AG04450 (cell line): ENCODE measurements around the gene F11. TPM values are rescaled to one million over a fixed set of nuclear protein-coding genes. Genes with fewer than 3 reads are reported as not detected.

Source experiments
- CTCF ChIA-PET: fragments of 300-600, 350-600 bp; formaldehyde crosslinking; extraction: SDS; loops from one replicate; lab custom pipeline; 2022; ENCODE audit warnings: antibody characterized with exemption, inconsistent platforms; lab: Charles Lee
- POLR2A ChIA-PET: fragments of 350-600 bp; formaldehyde crosslinking; extraction: SDS; loops from one replicate; lab custom pipeline; 2021; ENCODE audit warnings: antibody characterized with exemption, inconsistent platforms; lab: Yijun Ruan, JAX
- DNase-seq: peaks from one replicate; pipeline ENCODE4 v3.0.0-alpha.2; 2011; ENCODE audit warnings: low read depth, low spot score
- H3K27ac ChIP-seq: one replicate; pipeline ENCODE4 v1.5.1; 2012; ENCODE audit warnings: low read depth, low read length, control low read depth
- H3K27me3 ChIP-seq: one replicate; pipeline ENCODE4 v1.6.0; 2012; ENCODE audit warnings: low read length; ENCODE audit not compliant: control insufficient read depth, insufficient read depth
- H3K4me3 ChIP-seq: 2 replicates; pipeline ENCODE4 v1.5.1; 2011; ENCODE audit warnings: mild to moderate bottlenecking, low read depth, low read length, control low read depth
- H3K9me3 ChIP-seq: 2 replicates; pipeline ENCODE4 v1.5.1; 2012; ENCODE audit warnings: low read length; ENCODE audit not compliant: control insufficient read depth, insufficient read depth
- CTCF ChIP-seq: IDR thresholded peaks from 2 replicates; pipeline ENCODE4 v1.5.1; 2011; ENCODE audit warnings: low read depth, low read length, control low read depth, inconsistent platforms
- polyA plus RNA-seq: library from polyadenylated mRNA; depleted of rRNA; stranded (reverse); fragments of >200 nt; gene quantifications from 2 replicates; pipeline ENCODE4 v1.2.3, GENCODE V29; 2011

The F11 gene
- polyA plus RNA-seq, 1 experiment = not detected

DNA sequence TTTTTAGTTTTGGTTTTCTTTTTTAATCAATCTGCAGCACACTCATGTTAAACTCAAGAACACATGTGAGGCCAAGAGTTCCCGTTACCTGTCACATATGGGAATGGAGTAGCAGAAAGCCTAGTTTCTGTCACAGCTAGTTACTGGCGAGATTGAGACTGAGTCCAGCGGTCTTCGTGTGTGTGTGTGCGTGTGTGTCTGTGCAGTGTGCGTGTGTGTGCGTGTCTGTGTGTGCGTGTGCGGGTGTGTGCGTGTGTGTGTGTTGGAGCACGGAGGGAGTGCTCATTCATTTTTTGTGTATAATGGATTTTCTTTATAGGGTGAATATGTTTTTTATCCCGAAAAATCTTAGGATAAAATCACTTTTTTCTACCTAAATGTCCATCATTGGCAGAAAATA is 19.2 kb downstream of the F11 start:
- DNase-seq = no peak
- Histone ChIP-seq H3K4me3 (no peak overlapping the region), H3K9me3 (no peaks in the 10 kb centered on the region), H3K27me3 (no peaks in the 10 kb centered on the region), H3K27ac (no peak overlapping the region)
- ChIA-PET CTCF (no interaction called here), POLR2A (no interaction called here)
- TF ChIP-seq CTCF = no peak

DNA sequence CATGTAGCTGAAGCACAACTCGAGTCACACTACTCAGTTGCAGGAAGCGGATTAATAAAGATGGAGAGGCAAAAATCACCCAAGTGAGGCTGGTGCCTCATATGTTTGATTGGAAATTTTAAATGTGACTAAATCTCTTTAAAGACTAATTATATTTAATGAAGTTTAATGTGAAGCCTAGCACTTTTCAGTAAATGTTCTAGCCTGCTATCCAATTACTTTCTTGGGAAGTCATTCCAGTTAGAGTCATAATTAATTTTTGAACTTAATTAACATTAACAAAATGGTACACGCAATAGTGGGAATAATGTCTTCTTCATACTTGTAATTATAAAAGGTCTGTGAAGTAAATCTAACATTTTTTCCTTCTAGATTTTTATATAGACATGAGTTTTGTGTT is 20.6 kb downstream of the F11 start:
- Histone ChIP-seq H3K27ac (no peak overlapping the region), H3K4me3 (no peak overlapping the region), H3K9me3 (no peaks in the 10 kb centered on the region), H3K27me3 (no peaks in the 10 kb centered on the region)
- no peak for TF ChIP-seq CTCF
- CTCF ChIA-PET = no interaction called here
- POLR2A ChIA-PET = no interaction called here
- DNase-seq = no peak

- CTCF ChIA-PET = interaction anchor here (1.3 kb wide), 1 partner anchor 296 kb away, joined by 4 read pairs; no protein-coding TSS in a partner anchor
- no peak for DNase-seq
- no peaks in the 10 kb centered on the region for H3K9me3 ChIP-seq
These were observed 25.4 kb downstream of the F11 start for GRCh38 chr4:186291256-186291890.

DNA sequence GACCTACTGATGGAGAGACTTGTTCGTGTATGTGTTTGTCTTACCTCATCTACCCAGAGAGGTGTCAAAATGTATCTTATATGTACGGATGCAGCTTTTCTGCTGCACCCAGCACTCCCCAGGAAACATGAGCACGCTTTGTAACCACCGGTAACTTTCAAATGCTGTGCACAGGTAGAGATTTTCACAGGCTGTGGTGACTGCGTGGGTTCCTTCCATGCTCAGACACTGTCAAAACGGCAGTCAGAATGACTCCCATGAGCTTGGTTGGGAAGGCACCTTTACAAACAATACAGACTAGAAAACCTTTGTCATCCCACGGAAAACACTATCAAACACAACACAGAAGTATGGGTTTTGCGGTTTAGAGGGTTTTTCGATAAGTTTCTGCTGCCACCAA is 28.2 kb downstream of the F11 start:
- TF ChIP-seq CTCF = no peak
- ChIA-PET CTCF (interaction anchor here (6.2 kb wide), 1 partner anchor 293 kb away, joined by 63 read pairs; no protein-coding TSS in a partner anchor), POLR2A (no interaction called here)
- Histone ChIP-seq H3K4me3 (no peak overlapping the region), H3K9me3 (no peaks in the 10 kb centered on the region; the same call in 1 of the 2 replicates), H3K27ac (no peak overlapping the region), H3K27me3 (peaks cover 7% of the 10 kb centered on the region)
- DNase-seq = no peak

More at GRCh38 chr4:186291256-186291890, 25.4 kb downstream of the F11 start:
- no peak for TF ChIP-seq CTCF
- H3K27ac ChIP-seq = no peak overlapping the region
- no peaks in the 10 kb centered on the region for H3K27me3 ChIP-seq
- no peak overlapping the region for H3K4me3 ChIP-seq
- POLR2A ChIA-PET = no interaction called here

DNA sequence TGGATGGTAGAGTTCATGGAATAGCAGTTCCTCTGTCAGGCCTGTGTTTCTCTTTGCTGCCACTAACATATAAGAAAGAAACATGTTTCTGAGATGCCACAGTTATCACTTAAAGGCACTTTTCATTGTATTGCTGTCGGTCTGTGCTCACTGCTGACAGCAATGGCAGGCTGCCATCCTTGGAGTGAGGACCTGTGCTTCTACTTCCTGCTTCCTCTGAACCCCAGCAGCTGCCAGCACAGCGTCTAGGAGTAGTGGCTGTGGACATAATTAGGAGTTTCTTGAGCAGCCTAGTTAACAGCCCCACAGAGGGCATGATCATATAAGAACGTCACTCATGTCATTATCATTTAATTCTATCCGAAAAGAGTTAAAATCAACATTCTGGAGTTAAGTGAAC is 30.5 kb downstream of the F11 start:
- no peak overlapping the region for H3K27ac ChIP-seq
- no peaks in the 10 kb centered on the region; the same call in 1 of the 2 replicates for H3K9me3 ChIP-seq
- H3K4me3 ChIP-seq = no peak overlapping the region
- H3K27me3 ChIP-seq = peaks cover 7% of the 10 kb centered on the region
- ChIA-PET CTCF (interaction anchor here (0.6 to 6.2 kb wide), 14 partner anchors 10 to 1669 kb away, joined by 3 to 63 read pairs (median 3); no protein-coding TSS in a partner anchor), POLR2A (no interaction called here)
- TF ChIP-seq CTCF = no peak
- DNase-seq = no peak
